ENCODE data around the gene ZNF816. TPM values are rescaled to one million over a fixed set of nuclear protein-coding genes. Genes with fewer than 3 reads are reported as not detected.
"Not testable (repeated sequence)": the region's sequence is repeated elsewhere in the genome, so short reads cannot be mapped to it uniquely, and the experiment has no call there.

The ZNF816 gene
- total RNA-seq, 1 donor from 2014 or later = 11.9 TPM

DNA sequence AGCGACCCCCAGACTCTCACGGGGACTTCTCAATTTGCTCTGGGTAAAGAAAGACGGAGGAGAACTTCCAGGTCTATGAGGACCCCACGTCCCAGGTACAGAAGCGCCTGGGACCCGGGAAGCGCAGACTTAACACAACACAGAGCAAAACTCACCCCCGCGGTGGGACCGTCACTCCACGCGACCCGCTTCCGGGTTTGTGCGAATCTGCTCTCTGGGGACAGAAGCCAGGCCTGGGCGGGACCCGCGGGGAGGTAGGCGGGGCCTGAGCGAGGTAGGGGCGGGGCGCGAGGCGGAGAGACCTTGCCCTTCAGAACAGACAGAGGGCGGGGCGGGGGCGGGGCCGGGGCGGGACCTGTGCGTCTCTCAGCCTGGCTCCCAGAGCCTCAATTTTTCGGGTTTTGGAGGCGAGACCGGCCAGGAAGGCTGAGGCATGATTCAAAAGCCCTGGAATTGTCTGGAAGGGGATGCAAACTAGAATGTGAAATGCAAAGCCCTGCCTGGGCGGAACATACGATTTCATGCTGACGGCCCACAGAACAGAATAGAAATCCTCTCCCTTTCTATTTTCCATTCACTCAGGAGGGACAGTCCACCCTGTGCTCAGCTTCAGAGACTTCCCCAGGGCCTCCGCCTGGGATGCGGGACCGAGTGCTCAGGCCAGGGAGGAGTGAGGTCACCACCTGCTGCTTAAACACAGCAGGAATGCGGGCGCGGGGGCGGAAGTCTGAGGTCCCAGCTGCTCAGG is 20.1 kb downstream of the ZNF816 start:
- H3K9me3 Mint-ChIP-seq (ENCODE audit: unreplicated experiment) = peaks cover 17% of the 10 kb centered on the region
- H3K36me3 Mint-ChIP-seq (ENCODE audit: unreplicated experiment) = peaks cover 3% of the 10 kb centered on the region
- H3K27me3 Mint-ChIP-seq (ENCODE audit: unreplicated experiment) = peaks cover 5% of the 10 kb centered on the region
- peak overlapping the region; percentile 99 for H3K4me3 Mint-ChIP-seq (ENCODE audit: unreplicated experiment)
- H3K27ac Mint-ChIP-seq (ENCODE audit: unreplicated experiment) = peak overlapping the region; percentile 81
- peak; percentile 92 for DNase-seq
- TF ChIP-seq, protein P1, sequence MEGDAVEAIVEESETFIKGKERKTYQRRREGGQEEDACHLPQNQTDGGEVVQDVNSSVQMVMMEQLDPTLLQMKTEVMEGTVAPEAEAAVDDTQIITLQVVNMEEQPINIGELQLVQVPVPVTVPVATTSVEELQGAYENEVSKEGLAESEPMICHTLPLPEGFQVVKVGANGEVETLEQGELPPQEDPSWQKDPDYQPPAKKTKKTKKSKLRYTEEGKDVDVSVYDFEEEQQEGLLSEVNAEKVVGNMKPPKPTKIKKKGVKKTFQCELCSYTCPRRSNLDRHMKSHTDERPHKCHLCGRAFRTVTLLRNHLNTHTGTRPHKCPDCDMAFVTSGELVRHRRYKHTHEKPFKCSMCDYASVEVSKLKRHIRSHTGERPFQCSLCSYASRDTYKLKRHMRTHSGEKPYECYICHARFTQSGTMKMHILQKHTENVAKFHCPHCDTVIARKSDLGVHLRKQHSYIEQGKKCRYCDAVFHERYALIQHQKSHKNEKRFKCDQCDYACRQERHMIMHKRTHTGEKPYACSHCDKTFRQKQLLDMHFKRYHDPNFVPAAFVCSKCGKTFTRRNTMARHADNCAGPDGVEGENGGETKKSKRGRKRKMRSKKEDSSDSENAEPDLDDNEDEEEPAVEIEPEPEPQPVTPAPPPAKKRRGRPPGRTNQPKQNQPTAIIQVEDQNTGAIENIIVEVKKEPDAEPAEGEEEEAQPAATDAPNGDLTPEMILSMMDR (IDR thresholded peaks at IDR 0.05; ENCODE audit: partially characterized antibody, unreplicated experiment) = no peak
- peaks cover 6% of the 10 kb centered on the region for H3K4me1 Mint-ChIP-seq (ENCODE audit: low read depth, unreplicated experiment)

DNA sequence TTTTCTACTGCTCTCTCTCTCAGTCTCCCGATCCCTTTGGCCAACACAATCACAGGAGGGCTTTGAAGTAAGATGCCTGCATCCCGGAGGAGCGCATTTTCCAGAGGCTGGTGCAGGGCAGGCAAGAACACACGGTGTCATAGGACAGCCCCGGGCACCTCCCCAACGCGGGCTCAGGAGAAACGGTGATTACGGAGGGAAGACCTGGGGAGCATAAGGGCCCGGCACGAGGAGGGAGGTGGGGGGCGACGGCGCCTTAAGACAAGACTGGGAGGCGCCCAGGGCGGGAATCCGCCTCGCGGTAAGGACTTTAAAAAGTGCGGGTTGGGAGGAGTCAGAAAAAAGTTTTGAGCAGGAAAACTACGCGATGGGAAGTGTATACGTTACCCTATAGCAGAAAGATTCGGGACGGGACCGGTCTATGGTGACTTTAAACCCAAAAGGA is 20.7 kb downstream of the ZNF816 start:
- TF ChIP-seq, protein P1 (IDR thresholded peaks at IDR 0.05; ENCODE audit: partially characterized antibody, unreplicated experiment) = no peak
- DNase-seq = peak; percentile 30
- Mint-ChIP-seq H3K9me3 (ENCODE audit: unreplicated experiment) (peaks cover 12% of the 10 kb centered on the region), H3K4me1 (ENCODE audit: low read depth, unreplicated experiment) (peaks cover 6% of the 10 kb centered on the region), H3K27ac (ENCODE audit: unreplicated experiment) (peak overlapping the region; percentile 81), H3K27me3 (ENCODE audit: unreplicated experiment) (peaks cover 5% of the 10 kb centered on the region), H3K36me3 (ENCODE audit: unreplicated experiment) (no peaks in the 10 kb centered on the region), H3K4me3 (ENCODE audit: unreplicated experiment) (peak overlapping the region; percentile 99)

DNA sequence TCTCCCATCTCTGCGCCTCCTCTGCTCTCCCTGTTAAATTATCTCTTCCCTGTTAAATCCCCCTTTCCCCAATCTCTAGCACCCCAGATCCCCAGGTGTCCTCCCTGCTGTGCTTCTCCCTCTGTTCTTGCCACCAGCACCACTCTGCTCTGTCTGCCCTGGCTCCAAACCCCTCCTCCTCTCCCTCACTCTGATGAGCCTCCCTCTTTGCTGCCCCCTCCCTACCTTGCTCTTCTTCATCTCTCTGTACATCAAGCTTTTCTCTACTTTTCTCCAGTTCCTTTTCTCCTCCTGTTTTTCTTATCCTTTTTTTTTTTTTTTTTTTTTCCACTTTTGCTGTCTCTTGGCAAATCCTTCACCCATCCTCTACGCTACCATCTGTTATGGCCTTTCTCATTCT is 21.2 kb downstream of the ZNF816 start:
- Mint-ChIP-seq H3K9me3 (ENCODE audit: unreplicated experiment) (peaks cover 11% of the 10 kb centered on the region), H3K4me3 (ENCODE audit: unreplicated experiment) (peak overlapping the region; percentile 99), H3K27ac (ENCODE audit: unreplicated experiment) (peak overlapping the region; percentile 81)
- not testable (repeated sequence) for DNase-seq; H3K4me1 Mint-ChIP-seq (ENCODE audit: low read depth, unreplicated experiment); H3K36me3 Mint-ChIP-seq (ENCODE audit: unreplicated experiment); H3K27me3 Mint-ChIP-seq (ENCODE audit: unreplicated experiment)

DNA sequence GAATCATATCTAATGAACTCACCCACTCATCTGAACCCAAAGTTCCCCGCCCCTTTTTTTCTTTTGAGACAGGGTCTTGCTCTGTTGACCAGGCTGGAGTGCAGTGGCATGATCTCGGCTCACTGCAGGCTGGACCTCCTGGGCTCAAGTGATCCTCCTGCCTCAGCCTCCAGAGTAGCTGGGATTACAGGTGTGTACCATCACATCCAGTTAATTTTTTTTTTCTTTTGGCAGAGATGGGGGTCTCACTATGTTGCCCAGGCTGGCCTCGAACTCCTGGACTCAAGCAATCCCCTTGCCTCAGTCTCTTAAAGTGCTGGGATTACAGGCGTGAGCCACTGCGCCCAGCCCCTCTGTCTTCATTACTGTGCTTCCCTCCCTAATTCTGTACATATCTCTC is 21.8 kb downstream of the ZNF816 start:
- DNase-seq; H3K9me3 Mint-ChIP-seq (ENCODE audit: unreplicated experiment); H3K27ac Mint-ChIP-seq (ENCODE audit: unreplicated experiment); H3K27me3 Mint-ChIP-seq (ENCODE audit: unreplicated experiment); H3K36me3 Mint-ChIP-seq (ENCODE audit: unreplicated experiment); H3K4me3 Mint-ChIP-seq (ENCODE audit: unreplicated experiment); H3K4me1 Mint-ChIP-seq (ENCODE audit: low read depth, unreplicated experiment): not testable (repeated sequence)

DNA sequence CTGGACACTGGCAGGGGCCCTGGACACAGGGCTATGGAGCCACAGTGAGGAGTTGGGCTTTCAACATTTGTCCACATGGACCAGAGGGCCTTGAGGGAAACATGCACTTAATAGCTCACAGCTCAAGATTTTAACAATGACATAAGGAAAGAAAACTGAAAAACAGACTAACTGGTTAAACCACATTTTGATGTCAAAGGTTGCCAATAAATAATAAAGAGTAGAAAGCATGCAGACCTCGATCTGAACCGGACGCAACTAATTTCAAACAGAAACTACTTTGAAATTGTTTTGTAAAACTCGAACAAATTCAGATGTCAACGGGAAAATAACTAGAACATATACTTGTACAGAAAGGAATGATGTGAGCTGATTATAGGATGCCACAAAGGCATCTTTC is 23.9 kb downstream of the ZNF816 start:
- no peak for DNase-seq
- TF ChIP-seq, protein P1 (IDR thresholded peaks at IDR 0.05; ENCODE audit: partially characterized antibody, unreplicated experiment) = no peak
- Mint-ChIP-seq H3K4me1 (ENCODE audit: low read depth, unreplicated experiment) (peaks cover 6% of the 10 kb centered on the region), H3K4me3 (ENCODE audit: unreplicated experiment) (no peak overlapping the region), H3K27me3 (ENCODE audit: unreplicated experiment) (peaks cover 5% of the 10 kb centered on the region), H3K27ac (ENCODE audit: unreplicated experiment) (no peak overlapping the region), H3K9me3 (ENCODE audit: unreplicated experiment) (peaks cover 6% of the 10 kb centered on the region), H3K36me3 (ENCODE audit: unreplicated experiment) (no peaks in the 10 kb centered on the region)

DNA sequence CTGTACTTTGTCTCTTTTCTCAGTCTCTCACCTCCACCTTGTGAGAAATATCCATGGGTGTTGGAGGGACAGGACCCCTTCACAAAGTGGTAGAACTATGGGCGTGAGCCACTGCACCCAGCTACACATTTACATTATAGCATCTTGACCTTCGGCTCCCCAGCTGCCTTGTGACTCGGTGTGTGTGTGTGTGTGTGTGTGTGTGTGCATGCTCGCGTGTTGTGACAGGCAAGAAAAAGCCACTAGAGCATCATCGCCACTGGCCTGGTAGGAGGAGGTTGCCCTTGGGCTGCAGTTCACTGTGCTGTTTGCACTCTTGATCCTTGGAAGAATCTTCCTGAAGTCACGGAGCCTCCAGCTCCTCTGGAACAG is 25.7 kb downstream of the ZNF816 start:
- TF ChIP-seq, protein P1 (IDR thresholded peaks at IDR 0.05; ENCODE audit: partially characterized antibody, unreplicated experiment) = no peak
- no peaks in the 10 kb centered on the region for H3K36me3 Mint-ChIP-seq (ENCODE audit: unreplicated experiment)
- no peak overlapping the region for H3K4me3 Mint-ChIP-seq (ENCODE audit: unreplicated experiment)
- H3K27ac Mint-ChIP-seq (ENCODE audit: unreplicated experiment) = no peak overlapping the region
- H3K27me3 Mint-ChIP-seq (ENCODE audit: unreplicated experiment) = peaks cover 5% of the 10 kb centered on the region
- DNase-seq = no peak
- peaks cover 6% of the 10 kb centered on the region for H3K4me1 Mint-ChIP-seq (ENCODE audit: low read depth, unreplicated experiment)
- peaks cover 4% of the 10 kb centered on the region for H3K9me3 Mint-ChIP-seq (ENCODE audit: unreplicated experiment)
